ENCODE measurements around the gene ADGRD1.
"Not testable (repeated sequence)": the region's sequence is repeated elsewhere in the genome, so short reads cannot be mapped to it uniquely, and the experiment has no call there.

ADGRD1 gene

DNA sequence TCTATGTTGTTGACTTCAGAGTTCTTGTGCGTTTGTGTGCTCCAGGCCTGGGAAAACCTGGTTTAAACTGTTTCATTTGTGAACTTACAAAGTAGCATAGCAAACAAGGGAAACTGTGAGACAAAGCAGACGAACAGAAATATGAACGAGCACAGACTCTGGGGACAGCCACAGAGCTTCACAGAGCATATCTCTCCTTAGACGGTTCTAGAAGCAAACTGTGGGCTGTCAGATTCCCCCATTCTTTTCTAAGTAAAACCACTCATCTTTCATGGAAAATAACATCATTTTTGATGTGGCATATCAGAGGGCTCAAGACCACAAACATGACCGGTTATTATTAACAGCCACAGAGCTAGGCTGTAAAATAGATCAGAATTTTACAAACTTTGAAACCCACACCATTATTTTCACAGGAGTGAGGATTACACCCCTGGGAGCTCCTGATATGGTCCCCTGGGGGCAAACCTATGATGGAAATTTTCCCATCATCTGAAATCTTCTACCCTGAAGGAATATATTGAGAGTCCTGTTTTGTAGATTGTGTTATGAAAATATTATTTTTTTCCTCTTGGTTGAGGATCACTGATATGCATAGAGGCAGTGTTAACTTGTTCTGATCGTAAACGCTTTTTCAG is 102.0 kb downstream of the ADGRD1 start:
- DNase-seq (ENCODE audit: low read depth in 2 of 2): no peak

DNA sequence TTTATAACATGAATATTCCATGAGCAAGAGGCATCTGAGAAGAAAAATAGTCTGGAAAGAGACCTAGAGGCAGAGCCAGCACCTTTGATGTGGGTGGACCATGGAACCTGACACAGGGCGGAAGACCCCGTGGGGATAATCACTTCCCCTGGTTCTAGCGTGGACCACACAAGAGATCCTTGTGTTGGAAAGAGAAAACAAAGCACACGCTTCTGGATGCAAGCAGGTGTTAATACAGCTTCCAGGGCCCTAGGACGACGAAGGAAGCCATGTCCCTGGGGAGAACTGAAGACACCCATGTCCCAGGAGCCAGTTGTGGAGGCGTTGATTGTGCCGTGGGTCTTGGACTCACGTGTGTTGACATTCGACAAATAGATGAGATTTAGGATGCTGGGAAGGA is 102.9 kb downstream of the ADGRD1 start:
- no peak for DNase-seq (ENCODE audit: low read depth in 2 of 2)

DNA sequence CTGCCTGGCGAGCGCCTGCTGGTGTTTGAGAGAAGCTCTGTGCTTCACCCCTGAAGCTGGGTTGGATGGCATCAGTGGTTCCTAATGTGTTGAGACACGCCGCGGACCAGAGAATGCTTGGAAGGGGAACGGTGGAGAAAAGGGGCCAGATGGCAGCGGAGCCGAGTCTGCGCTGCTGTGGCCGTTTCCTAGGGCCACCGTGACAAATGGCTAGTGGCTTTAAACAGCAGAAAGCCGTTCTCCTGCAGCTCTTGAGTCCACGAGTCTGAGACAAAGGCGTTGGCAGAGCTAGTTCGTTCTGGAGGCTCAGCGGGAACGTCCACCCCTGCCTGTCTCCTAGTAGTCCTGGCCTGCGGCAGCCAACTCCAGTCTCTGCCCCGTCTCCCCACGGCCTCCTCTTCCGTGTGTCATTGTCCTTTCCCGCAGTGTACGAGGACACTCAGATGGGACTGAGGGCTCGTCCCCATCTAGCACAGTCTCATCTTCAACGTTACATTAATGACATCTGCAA is 103.6 kb downstream of the ADGRD1 start:
- DNase-seq (ENCODE audit: low read depth in 2 of 2): no peak

DNA sequence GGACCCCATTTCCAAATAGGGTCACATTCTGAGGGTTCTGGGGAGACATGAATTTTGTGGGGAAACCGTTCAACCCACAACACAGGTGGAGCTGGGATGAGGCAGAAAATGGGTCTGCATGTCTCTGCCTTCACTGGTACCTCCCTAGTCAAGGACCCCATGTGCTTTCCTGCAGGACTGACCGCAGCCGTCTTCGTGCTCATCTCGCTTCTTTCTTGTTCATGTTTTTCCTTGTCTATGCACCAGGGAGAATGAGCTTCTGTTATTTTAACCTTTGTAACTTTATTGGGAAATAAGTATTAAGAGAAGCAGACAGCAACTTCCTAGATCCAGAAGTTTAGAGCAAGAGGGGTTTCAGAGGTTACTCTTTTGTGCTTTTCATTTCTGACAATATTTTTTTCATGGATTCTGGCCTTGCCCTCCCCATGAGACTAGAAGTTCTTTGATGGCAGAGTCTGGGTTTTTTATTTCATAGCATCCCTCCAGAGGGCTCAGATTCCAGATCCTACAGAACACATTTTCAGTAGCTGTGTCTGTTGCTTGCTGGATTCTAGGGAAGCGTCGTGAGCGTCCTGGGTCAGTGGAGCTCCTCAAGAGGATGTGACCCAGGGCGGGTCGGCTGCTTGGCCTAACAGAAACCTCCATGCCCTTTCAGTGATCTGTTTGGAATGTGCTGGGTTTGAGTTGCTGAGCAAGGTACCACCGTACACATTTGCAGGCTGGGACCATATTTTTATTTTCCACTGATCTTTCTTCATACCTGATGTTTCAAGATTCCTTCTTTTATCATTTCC is 104.2 kb downstream of the ADGRD1 start:
- DNase-seq (ENCODE audit: low read depth in 2 of 2): no peak

DNA sequence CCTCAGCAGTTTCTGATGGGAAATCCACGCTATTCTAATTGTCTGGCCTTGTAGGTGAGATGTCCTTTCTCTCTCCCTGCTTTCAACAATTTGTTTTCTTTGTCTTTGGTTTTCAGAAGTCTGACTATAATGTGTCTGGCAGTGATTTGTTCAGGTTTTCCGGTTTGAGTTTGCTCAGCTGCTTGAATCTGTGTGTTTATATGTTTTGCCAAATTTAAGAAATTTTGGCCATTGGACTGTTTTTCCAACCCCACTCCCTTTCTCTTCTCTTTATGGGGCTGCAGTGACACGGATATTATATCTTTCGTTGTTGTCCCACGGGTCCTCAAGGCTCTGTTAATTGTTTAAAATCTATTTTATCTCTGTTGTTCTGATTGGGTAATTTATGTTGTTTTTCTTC is 105.0 kb downstream of the ADGRD1 start:
- DNase-seq (ENCODE audit: low read depth in 2 of 2): no peak

DNA sequence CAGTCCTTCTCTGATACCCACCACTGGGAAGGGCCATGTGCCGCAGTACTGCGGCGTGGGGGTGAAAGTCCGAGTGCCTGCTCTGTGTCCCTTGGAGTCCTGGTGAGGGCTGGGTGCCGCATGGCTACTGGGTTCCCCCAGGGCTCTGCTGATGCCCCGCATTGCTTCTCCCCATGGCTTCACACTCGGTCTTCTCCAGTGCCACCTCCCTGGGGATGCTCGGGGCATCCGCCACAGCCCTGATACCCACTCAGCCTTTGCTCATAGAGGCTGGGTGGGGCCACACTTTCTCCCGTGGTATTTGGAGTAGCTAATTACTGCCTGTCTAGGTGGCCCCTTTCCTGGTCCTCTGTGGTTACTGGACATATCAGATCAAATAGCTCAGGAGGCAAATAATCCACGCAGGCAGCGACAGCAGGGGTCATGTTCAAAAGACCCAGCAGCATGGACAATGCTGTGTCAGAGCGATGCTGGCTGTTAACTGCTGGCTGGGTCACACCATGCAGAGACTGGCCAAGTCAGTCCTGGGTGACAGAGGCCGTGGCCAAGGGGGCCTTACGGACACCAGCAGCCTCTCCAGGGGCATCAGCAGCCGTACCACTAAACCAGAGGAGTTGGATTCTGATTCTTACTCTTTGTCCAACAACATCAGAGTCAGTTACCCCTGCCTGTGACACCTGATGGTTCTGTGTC is 106.5 kb downstream of the ADGRD1 start:
- DNase-seq (ENCODE audit: low read depth in 2 of 2): no peak

DNA sequence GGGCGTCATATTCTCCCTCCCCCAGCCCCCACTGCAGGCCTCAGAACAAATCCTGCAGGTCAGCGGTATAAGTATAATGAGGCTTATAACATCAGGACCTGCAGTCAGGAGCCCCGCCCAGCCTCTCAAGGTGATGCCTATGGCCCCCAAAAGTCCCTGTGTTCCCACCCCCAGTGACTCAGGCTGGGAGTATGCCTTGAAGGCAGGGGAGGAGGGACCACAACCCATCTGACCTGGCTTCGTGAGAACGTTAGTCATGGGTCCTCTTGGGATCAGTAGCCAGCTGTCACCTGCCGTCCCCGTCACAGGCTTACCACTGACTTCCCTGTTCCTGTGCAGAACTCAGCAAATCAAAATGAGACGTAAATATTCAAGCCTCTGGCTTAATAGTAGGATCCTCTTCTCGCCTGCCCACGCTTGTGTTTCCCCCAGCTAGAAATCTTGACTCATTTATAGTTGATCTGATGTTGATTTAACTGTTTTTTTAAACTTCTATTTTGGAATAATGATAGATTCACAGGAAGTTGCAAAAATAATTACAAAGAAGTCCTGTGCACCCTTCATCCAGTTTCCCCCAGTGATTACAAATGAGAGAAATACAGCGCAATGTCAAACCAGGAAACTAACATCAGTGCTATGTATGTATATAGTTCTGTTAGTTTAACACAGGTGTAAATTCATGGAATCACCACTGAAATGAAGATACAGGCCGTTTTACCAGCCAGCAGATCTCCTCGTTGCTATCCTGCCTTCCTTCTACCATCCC is 107.5 kb downstream of the ADGRD1 start:
- DNase-seq (ENCODE audit: low read depth in 2 of 2): no peak

DNA sequence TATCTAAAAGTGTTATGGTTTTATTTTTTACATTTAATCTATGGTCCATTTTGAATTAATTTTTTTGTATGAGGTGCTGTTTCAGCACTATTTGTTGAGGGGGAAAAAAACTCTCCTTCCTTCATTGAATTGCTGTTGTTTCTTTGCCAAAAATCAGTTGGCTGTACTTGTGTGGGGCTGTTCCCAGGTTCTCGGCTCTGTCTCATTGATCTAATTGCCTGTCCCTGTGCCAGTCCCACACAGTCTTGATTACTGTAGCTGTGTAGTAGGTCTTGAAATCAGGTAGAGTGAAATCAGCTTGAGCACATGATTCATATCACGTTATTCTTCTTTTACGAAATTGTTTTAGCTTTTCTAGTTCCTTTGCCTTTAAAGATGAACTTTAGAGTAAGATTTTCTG is 109.7 kb downstream of the ADGRD1 start:
- DNase-seq (ENCODE audit: low read depth in 2 of 2): no peak

DNA sequence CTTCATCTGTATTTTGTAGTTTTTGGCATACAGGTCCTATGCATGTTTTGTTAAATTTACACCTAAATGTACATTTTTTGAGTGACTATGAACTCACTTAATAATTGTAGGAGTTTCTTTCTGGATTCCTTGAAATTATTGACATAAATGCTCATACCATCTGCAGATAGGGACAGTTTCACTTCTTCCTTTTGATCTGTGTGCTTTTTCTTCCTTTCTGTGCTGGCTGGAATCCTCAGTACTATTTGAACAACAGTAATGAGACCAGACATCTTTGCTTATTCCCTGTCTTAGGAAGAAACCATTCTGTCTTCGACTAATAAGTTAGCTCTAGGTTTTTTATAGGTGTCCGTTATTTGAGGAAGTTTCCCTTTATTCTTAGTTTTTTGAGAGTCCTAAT is 110.3 kb downstream of the ADGRD1 start:
- no peak for DNase-seq (ENCODE audit: low read depth in 2 of 2)

DNA sequence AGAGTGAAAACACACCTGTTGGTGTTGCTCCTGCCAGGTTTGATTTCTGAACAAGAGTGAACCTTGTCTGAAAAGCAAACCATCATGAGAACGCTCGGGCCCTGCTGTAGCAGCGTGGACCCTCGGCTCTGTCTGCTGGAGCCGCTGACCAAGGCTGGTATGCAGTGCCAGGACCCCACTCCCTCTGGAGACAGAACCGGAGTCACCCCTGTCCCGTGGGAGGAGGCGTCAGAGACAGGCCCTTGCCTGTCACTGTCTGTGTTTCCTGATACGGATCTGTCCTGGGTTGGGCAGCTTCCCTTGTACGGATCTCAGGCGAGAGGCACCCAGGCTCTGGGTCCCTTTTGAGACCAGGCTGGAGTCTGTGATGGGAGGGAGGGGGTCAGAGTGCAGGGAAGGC is 111.6 kb downstream of the ADGRD1 start:
- no peak for DNase-seq (ENCODE audit: low read depth in 2 of 2)

DNA sequence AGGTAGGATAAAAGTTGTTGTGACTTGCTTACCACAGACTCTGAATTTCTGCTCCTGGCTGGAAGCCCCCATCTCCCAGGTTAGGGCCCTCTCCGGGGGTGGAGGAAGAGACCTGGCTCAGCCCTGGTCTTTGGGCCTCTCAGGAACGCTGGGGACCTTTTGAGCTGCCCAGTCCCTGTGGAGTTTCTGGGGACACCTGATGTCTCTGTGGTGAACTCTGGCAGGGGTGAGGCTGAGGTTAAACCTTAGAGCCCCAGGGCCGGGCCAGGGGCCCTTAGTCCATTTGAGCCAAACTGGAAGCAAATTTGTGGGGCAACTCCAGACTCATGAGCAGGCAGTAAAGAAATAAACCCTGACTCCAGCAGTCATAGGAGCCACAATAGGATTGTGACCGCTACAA is 112.1 kb downstream of the ADGRD1 start:
- no peak for DNase-seq (ENCODE audit: low read depth in 2 of 2)

DNA sequence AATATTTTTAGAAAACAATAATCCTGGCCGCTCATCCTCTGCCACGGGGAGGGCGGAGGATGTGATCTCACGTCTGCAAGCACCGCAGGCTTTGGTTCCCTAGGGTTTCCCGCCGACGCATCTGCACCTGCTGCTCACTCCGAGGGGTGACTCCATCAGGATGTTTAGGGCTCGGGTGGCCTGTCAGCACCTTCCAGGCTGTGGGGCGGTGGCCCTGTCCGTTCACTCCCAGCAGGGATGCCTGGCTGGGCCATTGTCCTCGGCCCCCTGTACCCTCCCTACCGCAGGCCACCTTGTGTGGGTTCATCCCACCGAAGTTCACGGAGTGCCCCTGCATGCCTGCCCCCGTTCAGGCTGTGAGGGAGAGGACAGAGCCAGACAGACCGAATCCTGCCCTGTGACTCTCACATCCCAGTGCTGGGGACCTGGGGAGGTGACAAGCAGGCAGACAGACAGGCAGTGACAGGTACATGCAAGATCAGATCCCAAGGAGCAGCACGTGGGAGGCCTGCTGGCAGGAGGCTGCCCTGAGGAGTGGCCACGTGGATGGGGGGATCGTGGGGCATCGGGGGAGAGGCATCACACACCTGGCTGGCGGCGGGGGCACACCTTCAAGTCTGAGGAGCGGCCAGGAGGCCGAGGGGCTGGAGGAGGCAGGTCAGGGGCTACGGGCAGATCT is 112.6 kb downstream of the ADGRD1 start:
- DNase-seq (ENCODE audit: low read depth in 2 of 2): no peak

DNA sequence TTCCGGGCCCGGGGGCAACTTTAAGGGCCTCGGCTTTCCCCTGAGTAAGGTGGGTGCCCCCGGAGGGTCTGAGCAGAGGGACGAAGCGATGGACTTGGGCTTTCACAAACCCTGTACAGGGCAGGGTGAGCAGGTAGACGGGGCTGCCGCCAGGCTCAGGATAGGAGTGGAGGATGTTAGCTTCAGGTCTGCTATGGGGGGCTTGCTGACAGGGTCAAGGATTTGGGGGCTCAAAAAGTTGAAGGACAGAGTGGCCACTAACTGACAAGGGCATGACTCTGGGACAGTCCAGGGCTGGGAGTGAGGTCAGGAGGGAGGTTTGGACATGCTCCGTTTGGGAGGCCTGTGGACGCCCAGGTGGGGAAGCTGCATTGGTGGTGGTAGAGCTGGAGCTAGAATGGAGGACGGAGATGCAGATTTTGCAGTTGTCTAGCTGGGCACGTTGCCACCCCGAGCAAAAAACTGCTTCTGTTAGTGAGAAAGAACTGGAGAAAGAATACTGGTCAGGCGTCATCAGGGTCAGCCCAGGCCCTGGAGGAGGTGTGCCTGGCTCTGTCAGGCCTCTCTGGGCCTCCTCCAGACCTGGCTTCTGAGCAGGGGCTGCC is 113.3 kb downstream of the ADGRD1 start:
- no peak for DNase-seq (ENCODE audit: low read depth in 2 of 2)

DNA sequence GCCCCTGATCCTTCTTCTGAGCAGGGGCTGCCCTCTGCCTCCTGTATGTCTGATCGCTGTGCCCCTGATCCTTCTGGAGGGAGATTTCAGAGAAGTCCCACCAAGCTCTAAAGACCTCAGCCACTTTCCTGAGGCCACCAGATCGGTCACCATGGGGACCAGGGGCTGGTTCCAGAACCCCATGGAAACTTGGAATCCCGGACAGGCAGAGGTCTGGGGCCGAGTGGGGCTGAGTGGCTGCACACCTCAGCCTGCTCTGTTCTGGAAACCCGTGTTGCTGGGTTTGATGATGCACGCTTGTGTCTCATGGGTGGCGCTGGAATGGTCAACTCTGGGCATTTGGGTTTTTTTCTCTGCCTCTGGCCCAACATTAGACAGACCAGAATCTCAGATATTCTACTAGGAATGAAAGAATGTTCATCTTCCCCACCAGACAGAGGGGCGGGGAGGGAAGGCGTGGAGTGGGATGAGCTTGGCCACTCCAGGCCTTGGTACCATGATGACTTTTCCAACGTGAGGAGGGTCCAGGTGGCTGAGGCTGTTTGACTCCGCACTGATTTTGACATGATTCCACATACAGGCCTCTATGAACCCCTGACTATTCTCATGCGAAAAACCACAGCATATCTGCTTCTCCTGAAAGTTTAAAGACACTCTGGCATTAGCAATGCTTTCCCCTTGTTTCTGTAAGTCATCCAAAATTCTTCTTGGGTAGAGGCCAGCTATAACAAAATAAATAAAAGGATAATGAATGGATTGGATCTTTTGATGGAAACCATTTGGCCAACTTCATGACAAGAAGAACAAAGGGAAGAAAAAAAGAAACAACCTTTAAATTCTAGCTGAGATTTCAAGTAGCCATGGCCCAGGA is 114.5 kb downstream of the ADGRD1 start:
- DNase-seq (ENCODE audit: low read depth in 2 of 2): no peak

DNA sequence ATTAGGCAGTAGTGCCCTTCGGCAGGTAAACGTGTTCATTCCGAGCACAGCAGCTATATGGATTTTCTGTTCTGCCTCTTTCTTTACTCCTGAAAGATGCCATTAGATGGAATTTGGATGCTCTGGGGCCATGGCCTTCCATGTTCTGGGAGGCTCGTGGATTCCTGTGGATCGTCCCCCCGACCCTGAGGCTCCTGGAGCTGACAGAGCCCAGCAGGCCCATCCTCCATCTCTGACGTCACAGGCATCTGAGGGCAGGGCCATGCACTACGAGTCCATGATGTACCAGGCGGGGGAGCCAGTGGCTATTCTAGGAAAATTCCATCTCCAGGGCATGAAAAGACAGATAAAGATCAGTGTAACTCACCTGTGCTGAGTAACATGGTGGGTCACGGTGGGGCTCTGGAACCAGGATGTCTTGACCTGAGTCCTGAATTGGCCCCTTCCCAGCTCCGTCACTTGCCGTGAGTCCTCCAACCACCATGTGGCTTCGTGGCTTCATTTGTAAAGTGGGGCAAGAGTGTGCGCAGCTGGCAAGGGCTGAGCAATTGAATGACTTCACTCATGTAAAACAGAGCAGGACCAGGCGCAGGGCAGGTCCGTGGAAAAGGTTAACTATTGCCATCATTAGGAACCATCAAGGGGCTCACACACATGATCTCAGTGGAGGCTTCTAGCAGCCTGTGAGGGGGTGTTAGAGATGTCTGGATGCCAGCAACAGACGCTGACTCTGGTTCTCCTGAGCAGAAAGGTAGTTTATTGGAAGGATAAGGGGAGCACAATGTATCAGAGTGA is 115.4 kb downstream of the ADGRD1 start:
- DNase-seq (ENCODE audit: low read depth in 2 of 2): not testable (repeated sequence)

DNA sequence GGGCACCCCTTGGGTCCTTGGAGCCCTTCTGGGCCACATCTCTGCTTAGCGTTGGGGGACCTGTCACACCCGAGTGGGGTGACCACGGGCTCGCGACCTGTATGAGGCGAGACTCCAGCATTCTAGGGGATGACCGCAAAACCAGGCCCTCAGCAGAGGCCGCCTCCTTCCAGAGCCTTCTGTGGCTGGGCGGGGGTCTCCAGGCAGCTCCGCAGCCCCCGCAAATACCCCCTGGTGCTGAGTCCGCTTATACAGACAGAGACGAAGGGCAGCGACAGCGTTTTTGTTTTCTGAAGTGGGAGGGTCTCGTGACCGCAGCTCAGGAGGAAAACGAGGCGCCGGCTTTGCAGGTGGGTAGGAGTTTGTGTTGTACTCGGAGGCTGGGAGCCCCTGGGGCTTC is 116.4 kb downstream of the ADGRD1 start:
- not testable (repeated sequence) for DNase-seq (ENCODE audit: low read depth in 2 of 2)

DNA sequence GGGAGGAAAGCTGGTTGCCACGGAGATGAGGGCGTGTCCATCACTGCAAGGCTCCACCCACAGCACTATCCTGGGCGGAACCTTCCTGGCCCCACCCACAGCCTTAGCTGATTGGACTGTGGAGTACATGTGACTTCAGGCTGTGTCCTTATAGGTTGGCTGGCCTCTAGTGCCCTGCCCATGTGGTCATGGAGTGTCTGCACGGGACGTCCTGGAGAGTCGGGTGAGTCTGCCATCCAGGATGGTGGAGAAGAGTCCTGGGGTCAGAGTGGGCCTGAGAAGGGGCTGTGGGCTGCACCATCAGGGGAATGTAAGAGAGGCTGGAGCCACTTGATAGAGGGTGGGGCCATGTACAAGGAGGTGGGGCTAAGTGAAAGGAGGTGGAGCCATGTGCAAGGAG is 117.0 kb downstream of the ADGRD1 start:
- DNase-seq (ENCODE audit: low read depth in 2 of 2): not testable (repeated sequence)

DNA sequence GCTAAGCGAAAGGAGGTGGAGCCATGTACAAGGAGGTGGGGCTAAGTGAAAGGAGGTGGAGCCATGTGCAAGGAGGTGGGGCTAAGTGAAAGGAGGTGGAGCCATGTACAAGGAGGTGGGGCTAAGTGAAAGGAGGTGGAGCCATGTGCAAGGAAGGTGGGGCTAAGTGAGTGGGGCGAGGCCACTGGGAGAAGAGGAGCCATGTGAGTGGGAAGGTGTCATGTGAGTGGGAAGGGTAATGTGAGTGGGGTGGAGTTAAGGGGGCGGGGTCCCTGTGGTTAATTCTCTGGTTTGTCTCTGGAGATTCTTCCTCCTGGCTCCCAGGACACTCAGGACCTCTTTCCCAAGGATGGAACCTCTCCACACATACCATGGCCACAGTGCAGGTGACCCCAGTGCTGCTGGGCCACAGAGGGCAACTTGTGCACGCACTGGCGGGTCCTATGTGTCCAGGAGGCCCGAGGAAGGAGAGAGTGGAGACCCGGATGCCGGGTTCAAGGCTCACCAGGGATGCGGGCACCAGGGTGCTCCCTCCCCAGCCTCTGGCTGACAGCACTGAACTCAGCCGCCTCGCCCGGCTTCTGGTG is 117.6 kb downstream of the ADGRD1 start:
- DNase-seq (ENCODE audit: low read depth in 2 of 2): not testable (repeated sequence)

DNA sequence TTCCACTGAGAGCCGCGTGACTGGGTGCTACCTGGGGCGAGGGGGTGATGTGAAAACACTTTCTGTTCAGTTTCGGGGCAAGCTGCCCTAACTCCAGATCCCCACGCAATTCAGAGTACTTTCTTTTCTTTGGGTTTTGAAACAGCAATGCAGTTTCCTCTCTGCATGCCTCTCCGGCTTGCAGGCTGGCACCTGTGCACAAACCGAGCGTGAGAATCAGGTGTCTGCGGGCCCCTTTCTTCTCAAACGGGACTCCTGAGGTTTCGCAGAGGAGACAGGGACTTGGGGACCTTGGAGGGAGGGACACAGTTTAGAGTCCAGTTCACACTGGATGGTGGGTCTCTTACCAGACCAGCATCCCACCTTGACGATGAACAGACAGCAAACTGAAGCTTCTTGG is 118.2 kb downstream of the ADGRD1 start:
- DNase-seq (ENCODE audit: low read depth in 2 of 2): not testable (repeated sequence)

Measured in stimulated activated CD4-positive, alpha-beta T cell treated with anti-CD3 and anti-CD28 coated beads, Interleukin-12 subunit alpha, Interleukin-12 subunit beta, amount 100 ng/mL, for 24 hours (primary cell).